Coronary artery (tissue), 2 donors: ENCODE results near the gene HBEGF.
A peak's percentile ranks its signal among the peaks of the same experiment; 100 is the strongest.

Experiments used
- DNase-seq: peaks from one replicate; pipeline ENCODE4 v3.0.0-alpha.2; 2017; ENCODE audit warnings: low spot score
- H3K27ac ChIP-seq, 2 donors: fragments of 200-600 bp; sonication (generic); one replicate each; pipeline ENCODE4 v1.5.1; 2016 to 2019
- H3K4me3 ChIP-seq: fragments of 200-600 bp; sonication (generic); 2 replicates; pipeline ENCODE4 v1.5.1; 2016; ENCODE audit warnings: mild to moderate bottlenecking, moderate library complexity
- CTCF ChIP-seq: fragments of 200-600 bp; sonication (generic); IDR thresholded peaks from one replicate; pipeline ENCODE4 v1.5.1; 2019; ENCODE audit warnings: antibody characterized with exemption

HBEGF gene

DNA sequence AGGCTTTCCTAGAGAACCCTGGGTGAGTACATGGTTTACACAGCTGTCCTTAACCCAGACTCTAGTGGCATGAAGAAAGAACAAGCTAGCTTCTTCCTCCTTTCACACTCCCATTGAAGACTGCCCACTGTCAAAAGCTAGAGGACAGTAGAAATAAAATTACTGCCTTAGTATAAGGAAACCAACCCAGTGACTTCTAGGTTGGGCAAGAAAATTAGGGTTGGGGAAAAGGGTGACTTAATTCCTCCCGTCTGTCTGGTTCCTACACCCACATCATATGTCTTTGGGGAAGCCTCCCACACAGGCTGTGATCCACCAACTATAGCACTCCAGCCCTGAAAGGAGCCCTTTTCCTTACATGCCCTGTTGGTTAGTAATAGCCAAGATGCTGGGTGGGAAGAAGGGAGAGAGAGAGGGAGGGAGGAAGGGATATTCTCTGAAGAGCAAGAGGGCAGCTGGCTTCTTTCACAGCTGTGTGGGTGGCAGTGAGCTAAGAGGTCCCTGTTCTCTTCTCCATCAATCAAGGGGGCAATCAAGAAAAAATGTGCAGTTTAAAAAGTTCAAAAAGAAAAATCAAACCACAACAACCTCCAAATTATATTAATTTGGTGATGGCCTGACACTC, 21.7 kb downstream of the HBEGF start:
- no peak for DNase-seq
- Histone ChIP-seq H3K27ac (peak overlapping the region; percentile 27 to 65), H3K4me3 (no peak overlapping the region)
- TF ChIP-seq CTCF, result no peak

- TF ChIP-seq CTCF, result no peak
These were observed 22.3 kb downstream of the HBEGF start for GRCh38 chr5:140324041-140324600.

GRCh38 chr5:140322751-140323731, 23.4 kb downstream of the HBEGF start:
- peak; percentile 76 for DNase-seq
- no peak for TF ChIP-seq CTCF
- Histone ChIP-seq H3K4me3 (no peak overlapping the region), H3K27ac (peak overlapping the region; percentile 65 to 80)

More at GRCh38 chr5:140324041-140324600, 22.3 kb downstream of the HBEGF start:
- Histone ChIP-seq H3K4me3 (no peak overlapping the region), H3K27ac (peak overlapping the region; percentile 27 to 65)
- DNase-seq, result no peak

DNA sequence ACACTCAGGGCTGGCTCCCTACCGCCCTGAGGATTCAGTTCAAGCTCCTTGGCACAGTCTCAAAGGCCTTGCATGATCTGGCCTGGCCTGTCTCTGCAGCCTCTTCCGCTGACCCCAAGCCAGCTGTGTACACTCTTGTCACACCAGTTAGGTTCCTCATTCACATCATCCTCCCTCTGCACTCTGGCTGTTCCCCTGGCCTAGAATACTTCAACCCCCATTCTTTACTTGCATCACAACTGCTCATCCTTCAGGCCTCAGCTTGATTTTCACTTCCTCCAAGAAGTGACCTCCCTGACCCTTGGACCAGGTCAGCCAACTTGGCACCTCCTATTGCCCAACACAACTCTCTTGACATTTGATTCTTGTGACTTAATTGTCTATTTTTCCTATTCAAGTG, 24.6 kb downstream of the HBEGF start:
- H3K4me3 ChIP-seq, result no peak overlapping the region
- DNase-seq, result no peak
- H3K27ac ChIP-seq, result peak overlapping the region in 1 of 2 donors; percentile 80
- TF ChIP-seq CTCF, result no peak

DNA sequence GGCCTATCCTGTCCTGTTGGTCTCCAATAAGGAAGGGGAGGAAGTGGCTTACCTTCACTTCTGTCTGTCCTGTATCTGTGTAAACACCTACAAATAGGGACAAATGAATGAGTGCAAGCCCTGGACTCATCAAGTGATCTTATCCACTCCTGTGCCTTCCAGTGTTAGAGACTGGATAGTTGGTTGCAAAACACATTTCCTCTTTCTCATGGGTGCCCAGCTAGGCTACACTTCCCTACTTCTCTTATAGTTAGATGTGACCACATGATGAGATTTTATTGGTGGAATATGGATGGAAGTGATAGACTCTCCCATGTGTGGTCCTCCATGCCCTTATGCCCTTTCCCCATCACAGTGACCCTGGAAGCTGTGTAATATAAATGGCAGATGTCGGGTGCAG, 26.6 kb downstream of the HBEGF start:
- no peak overlapping the region for H3K27ac ChIP-seq
- TF ChIP-seq CTCF, result no peak
- no peak for DNase-seq
- no peak overlapping the region for H3K4me3 ChIP-seq

DNA sequence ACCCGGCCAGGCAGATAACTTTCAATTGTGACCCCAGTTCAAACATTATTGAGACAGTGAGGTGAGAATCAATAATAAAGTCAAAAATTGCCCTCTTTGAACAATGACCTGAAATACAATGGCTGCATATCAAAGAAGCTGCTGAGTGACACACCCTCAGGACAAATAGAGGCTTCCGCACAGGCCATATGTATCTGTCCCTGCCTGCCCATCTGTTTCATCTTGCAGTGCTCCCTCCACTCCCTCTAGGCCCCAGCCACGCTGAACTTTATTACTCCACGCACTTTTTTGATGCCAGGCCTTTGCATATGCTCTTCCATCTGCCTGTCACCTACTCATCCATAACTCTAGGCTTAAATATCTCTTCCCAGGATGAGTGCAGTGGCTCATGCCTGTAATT, 27.6 kb downstream of the HBEGF start:
- Histone ChIP-seq H3K27ac (no peak overlapping the region), H3K4me3 (no peak overlapping the region)
- no peak for TF ChIP-seq CTCF
- DNase-seq, result no peak
